GM12874 (cell line): ENCODE measurements around the gene ANTXR1.

Source experiments
- TF ChIP-seq, protein P1 (sequence below): IDR thresholded peaks from 2 replicates; pipeline ENCODE4 v1.5.1; 2011; ENCODE audit warnings: low read depth, mild to moderate bottlenecking, control low read depth, low read length, moderate library complexity; ENCODE audit not compliant: insufficient read depth

The ANTXR1 gene

DNA sequence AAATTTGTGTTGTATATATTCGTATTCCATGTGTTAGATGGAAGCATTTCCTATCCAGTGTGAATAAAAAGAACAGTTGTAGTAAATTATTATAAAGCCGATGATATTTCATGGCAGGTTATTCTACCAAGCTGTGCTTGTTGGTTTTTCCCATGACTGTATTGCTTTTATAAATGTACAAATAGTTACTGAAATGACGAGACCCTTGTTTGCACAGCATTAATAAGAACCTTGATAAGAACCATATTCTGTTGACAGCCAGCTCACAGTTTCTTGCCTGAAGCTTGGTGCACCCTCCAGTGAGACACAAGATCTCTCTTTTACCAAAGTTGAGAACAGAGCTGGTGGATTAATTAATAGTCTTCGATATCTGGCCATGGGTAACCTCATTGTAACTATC is 235.3 kb downstream of the ANTXR1 start:
- TF ChIP-seq, protein P1, sequence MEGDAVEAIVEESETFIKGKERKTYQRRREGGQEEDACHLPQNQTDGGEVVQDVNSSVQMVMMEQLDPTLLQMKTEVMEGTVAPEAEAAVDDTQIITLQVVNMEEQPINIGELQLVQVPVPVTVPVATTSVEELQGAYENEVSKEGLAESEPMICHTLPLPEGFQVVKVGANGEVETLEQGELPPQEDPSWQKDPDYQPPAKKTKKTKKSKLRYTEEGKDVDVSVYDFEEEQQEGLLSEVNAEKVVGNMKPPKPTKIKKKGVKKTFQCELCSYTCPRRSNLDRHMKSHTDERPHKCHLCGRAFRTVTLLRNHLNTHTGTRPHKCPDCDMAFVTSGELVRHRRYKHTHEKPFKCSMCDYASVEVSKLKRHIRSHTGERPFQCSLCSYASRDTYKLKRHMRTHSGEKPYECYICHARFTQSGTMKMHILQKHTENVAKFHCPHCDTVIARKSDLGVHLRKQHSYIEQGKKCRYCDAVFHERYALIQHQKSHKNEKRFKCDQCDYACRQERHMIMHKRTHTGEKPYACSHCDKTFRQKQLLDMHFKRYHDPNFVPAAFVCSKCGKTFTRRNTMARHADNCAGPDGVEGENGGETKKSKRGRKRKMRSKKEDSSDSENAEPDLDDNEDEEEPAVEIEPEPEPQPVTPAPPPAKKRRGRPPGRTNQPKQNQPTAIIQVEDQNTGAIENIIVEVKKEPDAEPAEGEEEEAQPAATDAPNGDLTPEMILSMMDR, result no peak

GRCh38 chr2:69250981-69251380 is 238.0 kb downstream of the ANTXR1 start:
- TF ChIP-seq, protein P1, result no peak

GRCh38 chr2:69251943-69252342 is 239.0 kb downstream of the ANTXR1 start:
- TF ChIP-seq, protein P1, result no peak

DNA sequence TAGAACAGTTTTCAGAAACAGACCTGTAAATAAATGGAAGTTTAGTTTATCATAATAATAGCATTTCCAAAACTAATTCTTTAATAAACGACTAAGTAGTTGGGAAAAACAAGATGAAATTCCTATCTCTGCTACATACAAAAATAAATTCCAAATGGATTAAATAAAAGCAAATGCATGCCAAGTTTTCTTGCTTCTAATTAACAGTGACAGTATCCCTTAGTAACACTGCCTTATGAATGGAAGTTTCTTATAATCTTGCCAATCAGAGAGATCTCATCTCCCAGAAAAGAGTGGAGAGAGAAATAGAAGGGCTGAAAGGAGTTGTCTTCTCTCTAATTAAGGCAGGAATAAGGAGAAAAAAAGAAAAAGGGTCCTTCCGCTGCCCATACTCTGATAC is 240.1 kb downstream of the ANTXR1 start:
- TF ChIP-seq, protein P1, result no peak

DNA sequence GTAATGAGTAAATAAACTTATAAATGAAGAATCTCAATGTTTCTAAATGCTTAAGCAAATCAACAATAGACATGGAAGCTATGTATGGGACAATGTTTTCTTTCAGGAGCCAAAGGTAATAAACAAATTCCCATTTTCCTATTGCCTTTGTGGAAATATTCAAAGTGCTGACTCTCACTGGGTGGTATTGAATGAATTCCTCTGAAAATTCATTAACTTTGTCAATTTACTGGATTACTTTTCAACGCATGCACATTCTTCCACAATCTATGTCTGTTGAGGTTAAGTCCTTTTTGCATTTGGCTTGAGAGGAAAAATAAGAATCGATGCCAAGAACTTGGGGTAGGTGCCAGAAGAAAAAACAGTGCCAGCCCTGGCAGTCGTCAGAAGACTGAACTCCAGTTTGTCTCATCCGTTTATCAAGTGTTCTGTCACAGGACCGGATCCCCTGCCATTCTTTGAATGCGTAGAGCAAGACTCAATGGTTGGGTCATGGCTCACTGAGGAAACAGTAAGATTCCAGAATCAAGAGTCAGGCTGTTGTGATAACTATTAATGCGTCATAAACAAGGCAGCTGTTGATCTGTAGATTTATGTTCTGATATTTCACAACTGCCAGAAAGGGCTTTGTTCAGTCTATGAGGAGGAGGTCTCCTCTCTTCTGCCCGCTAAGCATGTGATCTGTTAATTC is 240.8 kb downstream of the ANTXR1 start:
- TF ChIP-seq, protein P1, result no peak

DNA sequence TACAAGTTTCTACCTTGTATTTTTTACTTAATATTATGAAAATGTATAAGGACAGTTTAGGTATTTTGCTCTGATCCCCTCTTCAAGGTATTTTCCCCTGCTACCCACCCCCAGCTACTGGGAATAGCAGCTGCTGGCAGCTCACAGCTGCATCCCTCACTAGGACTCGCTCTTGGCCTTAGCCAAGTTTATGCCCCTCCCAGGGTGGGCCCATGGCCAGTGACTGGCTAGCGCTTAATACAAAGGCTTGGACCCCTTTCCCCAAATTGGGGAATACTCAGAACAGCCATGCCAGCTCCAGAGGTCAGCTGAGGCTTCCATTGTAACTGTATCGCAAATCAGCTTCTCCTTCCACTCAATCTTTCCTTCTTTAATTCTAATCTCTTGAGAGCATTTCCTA is 242.8 kb downstream of the ANTXR1 start:
- TF ChIP-seq, protein P1, result no peak

- TF ChIP-seq, protein P1, result no peak
Measured at GRCh38 chr2:69260666-69261065, 247.7 kb downstream of the ANTXR1 start.
